GM23248 (cell line): Measurements from ENCODE around the gene GLUD1.
"Not testable (repeated sequence)": the region's sequence is repeated elsewhere in the genome, so short reads cannot be mapped to it uniquely, and the experiment has no call there.

Experiments
- EZH2 ChIP-seq: fragments of 200-600 bp; sonication (generic); IDR thresholded peaks from 2 replicates; pipeline ENCODE4 v1.6.1; 2018; ENCODE audit warnings: antibody characterized with exemption, mild to moderate bottlenecking; ENCODE audit not compliant: insufficient read depth, poor library complexity, severe bottlenecking
- EZH2phosphoT487 ChIP-seq: fragments of 200-600 bp; sonication (generic); IDR thresholded peaks from 2 replicates; pipeline ENCODE4 v1.6.1; 2018; ENCODE audit warnings: antibody characterized with exemption, moderate library complexity, mild to moderate bottlenecking, low read depth; ENCODE audit not compliant: insufficient read depth

DNA sequence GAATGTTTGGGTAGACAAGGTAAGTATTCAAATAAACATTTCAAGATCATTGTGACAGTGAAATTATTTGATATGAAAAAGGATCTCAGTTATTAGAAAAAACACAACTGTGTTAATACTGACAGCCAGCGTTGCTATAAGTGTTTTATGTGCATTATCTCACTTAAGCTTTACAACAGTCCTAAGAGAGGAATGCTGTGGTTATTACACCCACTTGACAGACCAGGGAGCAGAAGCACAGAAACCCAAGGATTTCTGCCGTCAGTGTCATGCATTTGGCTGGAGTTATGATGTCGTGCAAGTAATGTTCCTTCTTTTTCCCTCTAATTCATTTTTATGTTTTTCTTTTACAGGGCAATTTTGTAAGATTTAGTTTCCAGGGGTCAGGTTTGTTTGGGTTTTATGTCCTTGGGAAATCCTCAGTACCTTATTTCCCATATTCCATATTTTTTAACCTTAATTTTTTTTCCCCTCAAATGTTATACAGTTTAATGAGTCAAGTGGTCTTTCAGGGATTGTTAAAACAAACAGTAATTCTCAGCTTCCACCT is 33.0 kb upstream of the GLUD1 start:
- not testable (repeated sequence) for TF ChIP-seq EZH2, EZH2phosphoT487
